HG03139 (cell line): Measurements from ENCODE around the gene PPM1F.

Experiments
- ATAC-seq: cut with Tn5 transposase; IDR thresholded peaks from one replicate; pipeline ENCODE4 v1.9.1; 2021; ENCODE audit not compliant: unreplicated experiment

PPM1F gene

GRCh38 chr22:21961127-21961867 is 8.6 kb upstream of the PPM1F start:
- ATAC-seq: no peak

GRCh38 chr22:21960200-21961126 is 7.8 kb upstream of the PPM1F start:
- no peak for ATAC-seq

GRCh38 chr22:21959274-21960074 is 6.8 kb upstream of the PPM1F start:
- no peak for ATAC-seq

GRCh38 chr22:21958360-21959273 is 6.0 kb upstream of the PPM1F start:
- ATAC-seq: no peak

- ATAC-seq: peak; percentile 29
These were observed 650 bp downstream of the PPM1F start for GRCh38 chr22:21951931-21952465.

- ATAC-seq: no peak
These were observed 1.6 kb downstream of the PPM1F start for GRCh38 chr22:21951062-21951461.

GRCh38 chr22:21949948-21950347 is 2.7 kb downstream of the PPM1F start:
- no peak for ATAC-seq

- no peak for ATAC-seq
These were observed 3.1 kb downstream of the PPM1F start for GRCh38 chr22:21949569-21949918.

GRCh38 chr22:21948824-21949568 is 3.7 kb downstream of the PPM1F start:
- ATAC-seq: no peak

- no peak for ATAC-seq
These were observed 4.3 kb downstream of the PPM1F start for GRCh38 chr22:21948390-21948789.

GRCh38 chr22:21947040-21948014 is 5.3 kb downstream of the PPM1F start:
- no peak for ATAC-seq

- no peak for ATAC-seq
These were observed 6.3 kb downstream of the PPM1F start for GRCh38 chr22:21946262-21946925.

GRCh38 chr22:21945453-21946261 is 7.0 kb downstream of the PPM1F start:
- no peak for ATAC-seq

- ATAC-seq: no peak
These were observed 7.8 kb downstream of the PPM1F start for GRCh38 chr22:21944871-21945270.

GRCh38 chr22:21943571-21944448 is 8.8 kb downstream of the PPM1F start:
- ATAC-seq: no peak
